Measurements from ENCODE around the gene TLR1.

DNA sequence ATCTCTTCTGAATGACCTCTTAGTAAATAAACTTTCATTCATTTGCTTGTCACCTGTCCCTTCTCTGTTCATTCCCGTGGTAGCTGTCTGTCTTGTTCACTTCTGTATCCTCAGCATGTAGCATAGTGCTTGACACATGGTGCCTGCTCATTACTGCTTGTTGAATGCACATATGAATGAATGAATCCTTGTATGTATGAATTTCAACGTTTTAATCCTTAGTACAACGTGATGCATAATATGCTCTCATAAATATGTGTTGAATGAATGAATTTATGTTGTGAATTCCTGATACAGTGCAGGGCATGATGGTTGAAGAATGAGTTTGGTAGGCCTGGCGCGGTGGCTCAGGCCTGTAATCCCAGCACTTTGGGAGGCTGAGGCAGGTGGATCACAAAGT is 24.8 kb downstream of the TLR1 start:
- TF ChIP-seq SP1 (IDR thresholded peaks at IDR 0.05) (no peak), SUZ12 (IDR thresholded peaks at IDR 0.05) (no peak), BHLHE40 (IDR thresholded peaks at IDR 0.05; ENCODE audit: borderline replicate concordance) (no peak), ELF4 (IDR thresholded peaks at IDR 0.05) (no peak), FOXA1 (IDR thresholded peaks at IDR 0.05) (no peak), LEF1 (IDR thresholded peaks at IDR 0.05; ENCODE audit: borderline replicate concordance) (no peak), ZNF384 (IDR thresholded peaks at IDR 0.05) (no peak), FOXM1 (IDR thresholded peaks at IDR 0.05; ENCODE audit: borderline replicate concordance) (no peak), CTBP1 (IDR thresholded peaks at IDR 0.05; ENCODE audit: borderline replicate concordance) (no peak), L3MBTL2 (conservative IDR thresholded peaks at IDR 0.05) (no peak), NFRKB (IDR thresholded peaks at IDR 0.05) (no peak)
- TF ChIP-seq, protein P1, sequence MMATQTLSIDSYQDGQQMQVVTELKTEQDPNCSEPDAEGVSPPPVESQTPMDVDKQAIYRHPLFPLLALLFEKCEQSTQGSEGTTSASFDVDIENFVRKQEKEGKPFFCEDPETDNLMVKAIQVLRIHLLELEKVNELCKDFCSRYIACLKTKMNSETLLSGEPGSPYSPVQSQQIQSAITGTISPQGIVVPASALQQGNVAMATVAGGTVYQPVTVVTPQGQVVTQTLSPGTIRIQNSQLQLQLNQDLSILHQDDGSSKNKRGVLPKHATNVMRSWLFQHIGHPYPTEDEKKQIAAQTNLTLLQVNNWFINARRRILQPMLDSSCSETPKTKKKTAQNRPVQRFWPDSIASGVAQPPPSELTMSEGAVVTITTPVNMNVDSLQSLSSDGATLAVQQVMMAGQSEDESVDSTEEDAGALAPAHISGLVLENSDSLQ (IDR thresholded peaks at IDR 0.05): no peak
